Ovary (tissue), 3 donors: Measurements from ENCODE around the gene GRIN2A.

Experiments used
- POLR2A ChIP-seq: fragments of 450-650 bp; IDR thresholded peaks from one replicate; pipeline ENCODE4 v1.6.1; 2017; ENCODE audit warnings: antibody characterized with exemption, mild to moderate bottlenecking, moderate library complexity
- TF ChIP-seq, protein P1 (sequence below), 3 donors: fragments of 450-650 bp in 2 of 3; fragments of 200-600 bp in 1 of 3; IDR thresholded peaks; one replicate each; pipeline versions ENCODE4 v1.5.1 to v1.8.0; 2016 to 2022; ENCODE audit warnings: antibody characterized with exemption in 3 of 3, mild to moderate bottlenecking in 1 of 3
- donor health status: DM: no; HTN: no; CAD: no.

DNA sequence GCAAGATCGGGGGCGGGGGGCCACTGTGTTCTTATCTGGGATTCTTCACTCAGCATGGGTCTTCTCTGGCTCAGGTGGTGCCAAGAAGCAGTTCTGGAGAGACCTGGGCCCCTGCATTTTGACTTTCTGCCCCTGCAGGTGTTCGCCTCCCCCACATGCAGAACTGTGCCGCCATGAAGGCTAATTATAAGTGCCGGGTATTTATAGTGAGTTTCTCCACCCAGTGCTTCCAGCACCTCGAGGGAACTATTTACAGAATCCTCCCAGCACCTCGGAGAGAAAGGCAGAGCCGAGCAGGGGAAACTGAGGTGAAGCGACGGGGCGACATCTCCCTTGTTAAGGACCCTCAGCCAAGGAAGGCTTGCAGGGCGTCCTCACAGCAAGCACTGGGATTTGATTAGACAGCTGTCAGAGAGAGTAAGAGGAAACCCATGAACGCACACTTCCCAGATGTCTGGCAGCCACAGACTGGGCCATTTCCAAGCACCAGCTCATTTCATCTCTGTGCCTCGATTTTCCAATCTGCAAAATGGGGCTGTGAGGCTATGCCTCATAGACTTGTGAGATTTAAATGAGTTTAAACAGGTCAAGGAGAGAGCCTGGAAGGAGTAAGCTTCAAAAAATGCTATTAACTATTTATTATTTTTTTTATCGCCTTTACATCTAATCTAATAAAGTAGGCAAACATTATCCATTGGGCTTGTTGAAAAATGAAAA is 36.4 kb upstream of the GRIN2A start:
- TF ChIP-seq, protein P1, sequence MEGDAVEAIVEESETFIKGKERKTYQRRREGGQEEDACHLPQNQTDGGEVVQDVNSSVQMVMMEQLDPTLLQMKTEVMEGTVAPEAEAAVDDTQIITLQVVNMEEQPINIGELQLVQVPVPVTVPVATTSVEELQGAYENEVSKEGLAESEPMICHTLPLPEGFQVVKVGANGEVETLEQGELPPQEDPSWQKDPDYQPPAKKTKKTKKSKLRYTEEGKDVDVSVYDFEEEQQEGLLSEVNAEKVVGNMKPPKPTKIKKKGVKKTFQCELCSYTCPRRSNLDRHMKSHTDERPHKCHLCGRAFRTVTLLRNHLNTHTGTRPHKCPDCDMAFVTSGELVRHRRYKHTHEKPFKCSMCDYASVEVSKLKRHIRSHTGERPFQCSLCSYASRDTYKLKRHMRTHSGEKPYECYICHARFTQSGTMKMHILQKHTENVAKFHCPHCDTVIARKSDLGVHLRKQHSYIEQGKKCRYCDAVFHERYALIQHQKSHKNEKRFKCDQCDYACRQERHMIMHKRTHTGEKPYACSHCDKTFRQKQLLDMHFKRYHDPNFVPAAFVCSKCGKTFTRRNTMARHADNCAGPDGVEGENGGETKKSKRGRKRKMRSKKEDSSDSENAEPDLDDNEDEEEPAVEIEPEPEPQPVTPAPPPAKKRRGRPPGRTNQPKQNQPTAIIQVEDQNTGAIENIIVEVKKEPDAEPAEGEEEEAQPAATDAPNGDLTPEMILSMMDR (IDR thresholded peaks at IDR 0.05): no peak
- no peak for TF ChIP-seq POLR2A
